ENCODE results near the gene SH3PXD2A. TPM values are rescaled to one million over a fixed set of nuclear protein-coding genes. Genes with fewer than 3 reads are reported as not detected.

The SH3PXD2A gene
- total RNA-seq, 2 experiments from 2014 or later: 8.6 TPM

- ChIA-PET POLR2A (no interaction called here), CTCF (no interaction called here)
Observed at GRCh38 chr10:103546401-103546800, 309.0 kb downstream of the SH3PXD2A start.

- POLR2A ChIA-PET: no interaction called here
- CTCF ChIA-PET: interaction anchor here (1.1 kb wide), 1 partner anchor 148 kb away, joined by 3 read pairs; no protein-coding TSS in a partner anchor
Observed at GRCh38 chr10:103545771-103546281, 309.6 kb downstream of the SH3PXD2A start.

GRCh38 chr10:103545366-103545765, 310.0 kb downstream of the SH3PXD2A start:
- ChIA-PET CTCF (interaction anchor here (1.1 kb wide), 1 partner anchor 147 kb away, joined by 3 read pairs; no protein-coding TSS in a partner anchor), POLR2A (no interaction called here)

GRCh38 chr10:103544657-103545310, 310.6 kb downstream of the SH3PXD2A start:
- ChIA-PET CTCF (interaction anchor here (1.1 kb wide), 1 partner anchor 147 kb away, joined by 3 read pairs; no protein-coding TSS in a partner anchor), POLR2A (interaction anchor here (0.7 kb wide), 1 partner anchor 284 kb away, joined by 3 read pairs; no protein-coding TSS in a partner anchor)

Other genes with a start within 250 kb of the SH3PXD2A start
- 10 to 100 TPM; 21.1 to 22.5 TPM for gene STN1, start 62.6 kb upstream of the SH3PXD2A start, total RNA-seq
- 10 to 100 TPM; 21.8 to 22.8 TPM for gene SLK, start 111.6 kb upstream of the SH3PXD2A start, total RNA-seq
- gene COL17A1, start 230.3 kb upstream of the SH3PXD2A start, total RNA-seq: not detected